HG03045 (cell line): ENCODE data around the gene PRR5L.
"Not testable (repeated sequence)": the region's sequence is repeated elsewhere in the genome, so short reads cannot be mapped to it uniquely, and the experiment has no call there.

ENCODE experiments used
- ATAC-seq: cut with Tn5 transposase; IDR thresholded peaks from one replicate; pipeline ENCODE4 v1.9.1; 2021; ENCODE audit warnings: mild to moderate bottlenecking, moderate library complexity; ENCODE audit not compliant: unreplicated experiment

Gene PRR5L

GRCh38 chr11:36325403-36325802 is 29.3 kb downstream of the PRR5L start:
- not testable (repeated sequence) for ATAC-seq

- no peak for ATAC-seq
Measured at GRCh38 chr11:36326524-36327419, 30.7 kb downstream of the PRR5L start.

- no peak for ATAC-seq
Measured at GRCh38 chr11:36328966-36329673, 33.0 kb downstream of the PRR5L start.

GRCh38 chr11:36330411-36330810 is 34.3 kb downstream of the PRR5L start:
- ATAC-seq = no peak

GRCh38 chr11:36333468-36333867 is 37.4 kb downstream of the PRR5L start:
- no peak for ATAC-seq

GRCh38 chr11:36333897-36334296 is 37.8 kb downstream of the PRR5L start:
- ATAC-seq = no peak

GRCh38 chr11:36339888-36340287 is 43.8 kb downstream of the PRR5L start:
- ATAC-seq = no peak

GRCh38 chr11:36340897-36341296 is 44.8 kb downstream of the PRR5L start:
- ATAC-seq = no peak

- no peak for ATAC-seq
Measured at GRCh38 chr11:36341915-36342314, 45.8 kb downstream of the PRR5L start.

GRCh38 chr11:36342327-36342726 is 46.2 kb downstream of the PRR5L start:
- ATAC-seq = no peak

- no peak for ATAC-seq
Measured at GRCh38 chr11:36343436-36343835, 47.3 kb downstream of the PRR5L start.

GRCh38 chr11:36345084-36345511 is 49.0 kb downstream of the PRR5L start:
- no peak for ATAC-seq

- no peak for ATAC-seq
Measured at GRCh38 chr11:36345535-36346141, 49.5 kb downstream of the PRR5L start.

GRCh38 chr11:36346562-36347383 is 50.7 kb downstream of the PRR5L start:
- no peak for ATAC-seq

GRCh38 chr11:36347384-36347906 is 51.4 kb downstream of the PRR5L start:
- no peak for ATAC-seq

- no peak for ATAC-seq
Measured at GRCh38 chr11:36349351-36350136, 53.5 kb downstream of the PRR5L start.

- no peak for ATAC-seq
Measured at GRCh38 chr11:36350137-36350513, 54.0 kb downstream of the PRR5L start.

- ATAC-seq = no peak
Measured at GRCh38 chr11:36352922-36353321, 56.8 kb downstream of the PRR5L start.

- ATAC-seq = peak; percentile 84
Measured at GRCh38 chr11:36354221-36355003, 58.3 kb downstream of the PRR5L start.
